SK-N-SH (cell line): Measurements from ENCODE around the gene NTRK2. TPM values are rescaled to one million over a fixed set of nuclear protein-coding genes. Genes with fewer than 3 reads are reported as not detected.

Experiments used
- CTCF ChIA-PET: fragments of 300-600, 350-600 bp; formaldehyde crosslinking; extraction: SDS; loops from one replicate; lab custom pipeline; 2021; lab: Yijun Ruan, JAX
- POLR2A ChIA-PET: fragments of 350-600 bp; sonication (Branson Sonifier 250); formaldehyde crosslinking; extraction: SDS; loops from one replicate; lab custom pipeline; 2020; ENCODE audit warnings: antibody characterized with exemption, inconsistent platforms; lab: Yijun Ruan, JAX
- DNase-seq: peaks from one replicate; pipeline ENCODE4 v3.0.0; 2012
- H2AFZ ChIP-seq: fragments of 200-600 bp; sonication (generic); 2 replicates; pipeline ENCODE4 v1.8.1; 2016; ENCODE audit warnings: antibody characterized with exemption, mild to moderate bottlenecking, low read depth
- H3F3A ChIP-seq: fragments of 200-600 bp; sonication (generic); replicated peaks from 2 replicates; pipeline ENCODE3; 2016; ENCODE audit warnings: antibody characterized with exemption, mild to moderate bottlenecking; ENCODE audit not compliant: insufficient read depth
- H3K27ac ChIP-seq, 2 experiments: fragments of 200-500 bp in 1 of 2; fragments of 200-600 bp in 1 of 2; sonication (Bioruptor generic) in 1 of 2; sonication (generic), shearing (Covaris generic) in 1 of 2; 2 replicates each; pipeline versions ENCODE4 v1.5.1 to v1.6.1; 2014 to 2016; ENCODE audit warnings: low read depth in 2 of 2, inconsistent platforms in 1 of 2, low read length in 1 of 2, mild to moderate bottlenecking in 1 of 2, mixed read lengths in 1 of 2
- H3K27me3 ChIP-seq: fragments of 200-600 bp; sonication (generic), shearing (Covaris generic); 2 replicates; pipeline ENCODE4 v1.6.1; 2016; ENCODE audit warnings: mixed run types; ENCODE audit not compliant: insufficient read depth
- H3K36me3 ChIP-seq, 2 experiments: fragments of 200-500 bp in 1 of 2; fragments of 200-600 bp in 1 of 2; sonication (Bioruptor generic) in 1 of 2; sonication (generic) in 1 of 2; replicated peaks in 1 of 2; 2 replicates each; pipeline versions ENCODE3 to v1.5.1; 2014 to 2016; ENCODE audit warnings: low read length in 1 of 2, mild to moderate bottlenecking in 1 of 2; ENCODE audit not compliant: insufficient read depth in 2 of 2, control insufficient read depth in 1 of 2
- H3K4me1 ChIP-seq, 2 experiments: fragments of 200-500 bp in 1 of 2; fragments of 200-600 bp in 1 of 2; sonication (Bioruptor generic) in 1 of 2; sonication (generic), shearing (Covaris generic) in 1 of 2; 2 replicates each; pipeline versions ENCODE4 v1.5.1 to v1.6.1; 2014 to 2016; ENCODE audit warnings: low read depth in 1 of 2, low read length in 1 of 2, mixed run types in 1 of 2; ENCODE audit not compliant: insufficient read depth in 2 of 2, control insufficient read depth in 1 of 2
- H3K4me2 ChIP-seq: fragments of 200-600 bp; sonication (generic), shearing (Covaris generic); 2 replicates; pipeline ENCODE4 v1.6.1; 2017; ENCODE audit warnings: mixed run types
- H3K4me3 ChIP-seq, 2 experiments: fragments of 200-500 bp in 1 of 2; fragments of 200-600 bp in 1 of 2; sonication (Bioruptor generic) in 1 of 2; sonication (generic), shearing (Covaris generic) in 1 of 2; 2 replicates each; pipeline versions ENCODE4 v1.5.1 to v1.8.1; 2014 to 2016; ENCODE audit warnings: low read depth in 2 of 2, inconsistent platforms in 1 of 2, low read length in 1 of 2, mild to moderate bottlenecking in 1 of 2, mixed read lengths in 1 of 2, moderate library complexity in 1 of 2
- H3K79me2 ChIP-seq: fragments of 200-600 bp; sonication (generic); 2 replicates; pipeline ENCODE4 v1.8.1; 2017; ENCODE audit warnings: mild to moderate bottlenecking; ENCODE audit not compliant: insufficient read depth
- H3K9ac ChIP-seq: fragments of 200-600 bp; sonication (generic); 2 replicates; pipeline ENCODE4 v1.6.1; 2017; ENCODE audit warnings: mixed run types
- H3K9me2 ChIP-seq: fragments of 200-600 bp; sonication (generic); 2 replicates; pipeline ENCODE4 v1.6.1; 2017; ENCODE audit warnings: mixed run types
- H3K9me3 ChIP-seq: fragments of 200-600 bp; sonication (generic); 2 replicates; pipeline ENCODE4 v1.6.1; 2017; ENCODE audit warnings: mixed run types, mild to moderate bottlenecking, moderate library complexity
- H4K20me1 ChIP-seq: fragments of 200-600 bp; sonication (generic); 2 replicates; pipeline ENCODE4 v1.6.1; 2017; ENCODE audit warnings: mild to moderate bottlenecking, mixed run types; ENCODE audit not compliant: insufficient read depth
- ELF1 ChIP-seq: IDR thresholded peaks from 2 replicates; pipeline ENCODE4 v1.4.0; 2012
- EP300 ChIP-seq, 2 experiments: IDR thresholded peaks; 2 replicates each; pipeline versions ENCODE4 v1.4.0 to v1.6.1; 2012; ENCODE audit warnings: borderline replicate concordance in 1 of 2, low read depth in 1 of 2, low read length in 1 of 2
- FOXJ3 ChIP-seq: sonication (generic); formaldehyde crosslinking; IDR thresholded peaks from 2 replicates; pipeline ENCODE4 v1.5.1; 2020; ENCODE audit warnings: mild to moderate bottlenecking, missing genetic modification reagents
- GABPA ChIP-seq: IDR thresholded peaks from 2 replicates; pipeline ENCODE4 v1.4.0; 2012; ENCODE audit warnings: low read depth, mild to moderate bottlenecking
- GATA2 ChIP-seq: sonication (generic); formaldehyde crosslinking; IDR thresholded peaks from 2 replicates; pipeline ENCODE4 v1.5.0; 2020; ENCODE audit warnings: mild to moderate bottlenecking, missing genetic modification reagents
- MEF2A ChIP-seq: IDR thresholded peaks from 2 replicates; pipeline ENCODE4 v1.4.0; 2012; ENCODE audit warnings: low read depth, borderline replicate concordance
- NFIC ChIP-seq: IDR thresholded peaks from 2 replicates; pipeline ENCODE4 v1.4.0; 2012; ENCODE audit warnings: borderline replicate concordance
- NRF1 ChIP-seq: IDR thresholded peaks from 2 replicates; pipeline ENCODE4 v1.6.1; 2012; ENCODE audit warnings: low read depth, mild to moderate bottlenecking, low read length
- POLR2AphosphoS5 ChIP-seq: IDR thresholded peaks from 2 replicates; pipeline ENCODE4 v1.6.1; 2012; ENCODE audit warnings: low read depth, low read length
- RCOR1 ChIP-seq: fragments of 150-350 bp; IDR thresholded peaks from 2 replicates; pipeline ENCODE4 v1.6.1; 2017; ENCODE audit warnings: antibody characterized with exemption, low read length
- RFX5 ChIP-seq: IDR thresholded peaks from 2 replicates; pipeline ENCODE4 v1.6.1; 2012; ENCODE audit warnings: mild to moderate bottlenecking, improper control_type of control experiment, low read length
- RXRA ChIP-seq: IDR thresholded peaks from 2 replicates; pipeline ENCODE4 v1.4.0; 2012; ENCODE audit warnings: low read depth, mild to moderate bottlenecking, borderline replicate concordance
- SIN3A ChIP-seq: IDR thresholded peaks from 2 replicates; pipeline ENCODE4 v1.6.1; 2012; ENCODE audit warnings: low read depth, mild to moderate bottlenecking, low read length, moderate library complexity, borderline replicate concordance
- TEAD4 ChIP-seq: IDR thresholded peaks from 2 replicates; pipeline ENCODE4 v1.4.0; 2012; ENCODE audit warnings: mild to moderate bottlenecking, borderline replicate concordance; ENCODE audit not compliant: insufficient read depth
- WGBS: methylation state at CpG from one replicate; pipeline ENCODE4 v1.1.6; 2017; ENCODE audit warnings: low lambda C conversion rate; 5-methylcytosine and 5-hydroxymethylcytosine counted together
- polyA plus RNA-seq, 3 experiments: library from polyadenylated mRNA; depleted of rRNA; stranded (reverse); fragments of >200 nt; gene quantifications; 2 replicates each; pipeline ENCODE4 v1.2.3, GENCODE V29; 2012
- TF ChIP-seq, protein P1 (sequence below): IDR thresholded peaks from 2 replicates; pipeline ENCODE4 v1.4.0; 2012; ENCODE audit warnings: low read depth, borderline replicate concordance
- TF ChIP-seq, protein P2 (sequence below): fragments of 150-350 bp; IDR thresholded peaks from 2 replicates; pipeline ENCODE4 v1.6.1; 2016; ENCODE audit warnings: mild to moderate bottlenecking, low read depth, low read length
- TF ChIP-seq, protein P3 (sequence below): fragments of 200-600 bp; sonication (generic); IDR thresholded peaks from 2 replicates; pipeline ENCODE4 v1.6.1; 2017; ENCODE audit warnings: antibody characterized with exemption, mild to moderate bottlenecking, moderate library complexity

Gene NTRK2
- polyA plus RNA-seq, 1 of the 3 experiments (the other 2 are of a cell fraction), result 0.05 TPM

DNA sequence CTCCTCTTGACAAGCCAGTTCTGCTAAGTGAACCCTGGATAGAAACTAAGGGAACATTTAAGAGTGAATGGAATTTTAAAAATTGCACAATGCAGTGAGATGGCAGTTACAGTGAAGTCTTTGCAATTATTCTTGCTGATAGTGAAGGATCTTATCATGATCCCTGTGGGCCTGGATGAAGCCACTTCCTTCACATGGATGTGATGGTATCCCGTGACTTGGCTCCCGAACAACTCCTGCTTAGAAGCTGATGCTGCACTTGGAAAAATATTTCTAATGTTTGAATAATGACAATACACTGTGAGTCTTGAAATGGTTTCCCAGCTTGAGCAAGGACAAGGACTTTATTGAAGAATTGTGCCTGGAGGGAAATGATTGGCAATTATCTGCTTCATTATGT, 49.2 kb upstream of the NTRK2 start:
- no peak for DNase-seq
- H3K4me1 ChIP-seq, result peaks cover 0 to 15% of the 10 kb centered on the region in 2 experiments; a peak in 2 of 4 replicates
- H3K79me2 ChIP-seq, result no peaks in the 10 kb centered on the region
- no peaks in the 10 kb centered on the region for H4K20me1 ChIP-seq
- no peak overlapping the region for H3K4me2 ChIP-seq
- no peaks in the 10 kb centered on the region for H3F3A ChIP-seq
- H3K27ac ChIP-seq, result no peak overlapping the region
- WGBS, result 31% methylated on average over 2 of the region's 2 CpGs
- no peak for TF ChIP-seq RFX5
- no peak for TF ChIP-seq GATA2
- no peak for TF ChIP-seq RXRA
- TF ChIP-seq, protein P1, sequence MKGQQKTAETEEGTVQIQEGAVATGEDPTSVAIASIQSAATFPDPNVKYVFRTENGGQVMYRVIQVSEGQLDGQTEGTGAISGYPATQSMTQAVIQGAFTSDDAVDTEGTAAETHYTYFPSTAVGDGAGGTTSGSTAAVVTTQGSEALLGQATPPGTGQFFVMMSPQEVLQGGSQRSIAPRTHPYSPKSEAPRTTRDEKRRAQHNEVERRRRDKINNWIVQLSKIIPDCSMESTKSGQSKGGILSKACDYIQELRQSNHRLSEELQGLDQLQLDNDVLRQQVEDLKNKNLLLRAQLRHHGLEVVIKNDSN, result no peak
- no peak for TF ChIP-seq MEF2A
- ChIA-PET POLR2A (no interaction called here), CTCF (no interaction called here)
- H3K36me3 ChIP-seq, result no peaks in the 10 kb centered on the region
- no peaks in the 10 kb centered on the region for H3K9me2 ChIP-seq
- no peak overlapping the region for H3K4me3 ChIP-seq
- H3K9ac ChIP-seq, result no peak overlapping the region
- H3K9me3 ChIP-seq, result no peaks in the 10 kb centered on the region
- H3K27me3 ChIP-seq, result no peaks in the 10 kb centered on the region
- no peak overlapping the region for H2AFZ ChIP-seq

DNA sequence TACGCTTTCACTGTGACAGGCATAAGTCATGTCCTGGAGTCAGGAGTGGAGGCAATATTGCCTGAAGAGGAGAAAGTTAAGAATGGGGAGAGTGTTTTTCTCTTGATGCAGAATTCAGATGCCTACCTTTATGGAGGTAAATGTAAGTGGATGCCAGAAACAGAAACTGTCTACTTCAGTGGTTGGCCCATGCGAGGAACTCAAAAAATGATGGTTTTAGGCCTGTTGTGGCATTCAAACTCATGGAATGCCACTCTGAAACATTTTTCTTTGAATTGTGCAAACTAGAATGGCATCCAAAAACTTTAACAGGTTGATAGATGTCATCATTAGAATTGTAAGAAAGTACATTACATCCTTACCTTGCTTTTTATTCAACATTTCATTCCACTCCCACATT, 47.7 kb upstream of the NTRK2 start:
- Histone ChIP-seq H3K27me3 (no peaks in the 10 kb centered on the region), H2AFZ (no peak overlapping the region), H3K79me2 (no peaks in the 10 kb centered on the region), H3K27ac (no peak overlapping the region), H3K9me3 (no peaks in the 10 kb centered on the region), H3K36me3 (no peaks in the 10 kb centered on the region), H3K4me1 (peaks cover 0 to 11% of the 10 kb centered on the region in 2 experiments; a peak in 2 of 4 replicates), H4K20me1 (no peaks in the 10 kb centered on the region), H3K4me3 (no peak overlapping the region), H3K9ac (no peak overlapping the region), H3F3A (no peaks in the 10 kb centered on the region), H3K4me2 (no peak overlapping the region), H3K9me2 (no peaks in the 10 kb centered on the region)
- ChIA-PET POLR2A (no interaction called here), CTCF (no interaction called here)
- TF ChIP-seq GABPA (no peak), FOXJ3 (no peak), RCOR1 (no peak)
- TF ChIP-seq, protein P2, sequence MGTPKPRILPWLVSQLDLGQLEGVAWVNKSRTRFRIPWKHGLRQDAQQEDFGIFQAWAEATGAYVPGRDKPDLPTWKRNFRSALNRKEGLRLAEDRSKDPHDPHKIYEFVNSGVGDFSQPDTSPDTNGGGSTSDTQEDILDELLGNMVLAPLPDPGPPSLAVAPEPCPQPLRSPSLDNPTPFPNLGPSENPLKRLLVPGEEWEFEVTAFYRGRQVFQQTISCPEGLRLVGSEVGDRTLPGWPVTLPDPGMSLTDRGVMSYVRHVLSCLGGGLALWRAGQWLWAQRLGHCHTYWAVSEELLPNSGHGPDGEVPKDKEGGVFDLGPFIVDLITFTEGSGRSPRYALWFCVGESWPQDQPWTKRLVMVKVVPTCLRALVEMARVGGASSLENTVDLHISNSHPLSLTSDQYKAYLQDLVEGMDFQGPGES, result no peak
- no peak for DNase-seq
- 33% methylated on average over 2 of the region's 2 CpGs for WGBS

DNA sequence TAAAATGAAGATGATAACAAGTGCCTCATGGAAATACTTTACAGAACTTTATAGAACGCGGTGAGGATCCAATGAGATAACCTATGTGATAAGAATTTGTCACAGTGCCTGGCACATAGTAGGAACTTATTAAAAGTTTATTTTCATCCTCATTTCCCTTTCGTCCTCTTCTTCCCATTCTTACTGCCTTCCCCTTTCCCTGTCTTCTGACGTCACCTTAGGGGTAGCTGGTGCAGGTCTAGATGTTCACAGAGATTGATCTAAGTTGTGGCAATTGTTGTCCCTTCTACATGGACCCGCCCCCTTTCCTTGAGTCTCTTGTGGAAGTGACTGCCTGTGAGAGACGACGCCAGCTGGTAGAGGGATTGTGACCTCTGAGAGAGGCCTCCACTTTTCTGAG, 46.5 kb upstream of the NTRK2 start:
- ChIA-PET CTCF (no interaction called here), POLR2A (no interaction called here)
- H3K27me3 ChIP-seq, result no peaks in the 10 kb centered on the region
- no peak overlapping the region for H2AFZ ChIP-seq
- no peaks in the 10 kb centered on the region for H3K9me2 ChIP-seq
- H3K4me3 ChIP-seq, result no peak overlapping the region
- H3K4me1 ChIP-seq, result peaks cover 0 to 3% of the 10 kb centered on the region in 2 experiments; a peak in 2 of 4 replicates
- H3F3A ChIP-seq, result no peaks in the 10 kb centered on the region
- H3K9ac ChIP-seq, result no peak overlapping the region
- 18% methylated on average over 7 of the region's 7 CpGs for WGBS
- TF ChIP-seq NFIC (no peak), POLR2AphosphoS5 (no peak), ELF1 (no peak), NRF1 (no peak), GABPA (no peak), RXRA (no peak), TEAD4 (no peak), FOXJ3 (no peak), SIN3A (no peak), EP300 (IDR thresholded peaks at IDR 0.05; ENCODE audit: borderline replicate concordance in 1 of 2, low read depth in 1 of 2, low read length in 1 of 2) (no peak), RFX5 (no peak)
- TF ChIP-seq, protein P1, result no peak
- TF ChIP-seq, protein P3, sequence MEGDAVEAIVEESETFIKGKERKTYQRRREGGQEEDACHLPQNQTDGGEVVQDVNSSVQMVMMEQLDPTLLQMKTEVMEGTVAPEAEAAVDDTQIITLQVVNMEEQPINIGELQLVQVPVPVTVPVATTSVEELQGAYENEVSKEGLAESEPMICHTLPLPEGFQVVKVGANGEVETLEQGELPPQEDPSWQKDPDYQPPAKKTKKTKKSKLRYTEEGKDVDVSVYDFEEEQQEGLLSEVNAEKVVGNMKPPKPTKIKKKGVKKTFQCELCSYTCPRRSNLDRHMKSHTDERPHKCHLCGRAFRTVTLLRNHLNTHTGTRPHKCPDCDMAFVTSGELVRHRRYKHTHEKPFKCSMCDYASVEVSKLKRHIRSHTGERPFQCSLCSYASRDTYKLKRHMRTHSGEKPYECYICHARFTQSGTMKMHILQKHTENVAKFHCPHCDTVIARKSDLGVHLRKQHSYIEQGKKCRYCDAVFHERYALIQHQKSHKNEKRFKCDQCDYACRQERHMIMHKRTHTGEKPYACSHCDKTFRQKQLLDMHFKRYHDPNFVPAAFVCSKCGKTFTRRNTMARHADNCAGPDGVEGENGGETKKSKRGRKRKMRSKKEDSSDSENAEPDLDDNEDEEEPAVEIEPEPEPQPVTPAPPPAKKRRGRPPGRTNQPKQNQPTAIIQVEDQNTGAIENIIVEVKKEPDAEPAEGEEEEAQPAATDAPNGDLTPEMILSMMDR, result no peak
- H3K27ac ChIP-seq, result no peak overlapping the region
- no peaks in the 10 kb centered on the region for H3K9me3 ChIP-seq
- no peaks in the 10 kb centered on the region for H4K20me1 ChIP-seq
- H3K79me2 ChIP-seq, result no peaks in the 10 kb centered on the region
- H3K36me3 ChIP-seq, result no peaks in the 10 kb centered on the region
- no peak for DNase-seq
- H3K4me2 ChIP-seq, result no peak overlapping the region
